H54 (cell line): ENCODE data around the gene PLCD3.
A peak's percentile ranks its signal among the peaks of the same experiment; 100 is the strongest.

ENCODE experiments used
- DNase-seq: peaks from one replicate; pipeline ENCODE4 v3.0.0; 2011; ENCODE audit warnings: low spot score, mixed read lengths; ENCODE audit not compliant: insufficient read length
- FAIRE-seq: peaks from 3 replicates; lab custom pipeline; 2011; peaks lifted over from hg19 to GRCh38; lab: Jason Lieb, UNC
- POLR2A ChIP-seq: IDR thresholded peaks from 2 replicates; pipeline ENCODE4 v1.6.1; 2011; ENCODE audit warnings: low read depth, mild to moderate bottlenecking, low read length

The PLCD3 gene

GRCh38 chr17:45146166-45146565, 13.9 kb upstream of the PLCD3 start:
- FAIRE-seq (no peak), DNase-seq (no peak)
- no peak for TF ChIP-seq POLR2A

GRCh38 chr17:45145035-45145389, 12.7 kb upstream of the PLCD3 start:
- TF ChIP-seq POLR2A = no peak
- no peak for DNase-seq
- no peak for FAIRE-seq

- no peak for TF ChIP-seq POLR2A
- no peak for FAIRE-seq
- DNase-seq = no peak
Observed at GRCh38 chr17:45144199-45145034, 12.1 kb upstream of the PLCD3 start.

- TF ChIP-seq POLR2A = no peak
- DNase-seq (no peak), FAIRE-seq (no peak)
Observed at GRCh38 chr17:45143767-45144198, 11.5 kb upstream of the PLCD3 start.

GRCh38 chr17:45143094-45143670, 10.9 kb upstream of the PLCD3 start:
- no peak for TF ChIP-seq POLR2A
- DNase-seq = no peak
- FAIRE-seq = no peak

- DNase-seq = no peak
- no peak for FAIRE-seq
- TF ChIP-seq POLR2A = no peak
Observed at GRCh38 chr17:45139533-45139920, 7.2 kb upstream of the PLCD3 start.

GRCh38 chr17:45138911-45139532, 6.7 kb upstream of the PLCD3 start:
- FAIRE-seq (no peak), DNase-seq (no peak)
- TF ChIP-seq POLR2A = no peak

GRCh38 chr17:45137561-45138305, 5.4 kb upstream of the PLCD3 start:
- no peak for TF ChIP-seq POLR2A
- FAIRE-seq (no peak), DNase-seq (no peak)

- no peak for FAIRE-seq
- TF ChIP-seq POLR2A = no peak
- no peak for DNase-seq
Observed at GRCh38 chr17:45136846-45137560, 4.7 kb upstream of the PLCD3 start.

GRCh38 chr17:45135978-45136791, 3.9 kb upstream of the PLCD3 start:
- no peak for DNase-seq
- no peak for TF ChIP-seq POLR2A
- no peak for FAIRE-seq

- peak; percentile 99 for DNase-seq
- no peak; the same call in 1 of the 2 replicates for TF ChIP-seq POLR2A
- FAIRE-seq = peak; percentile 86
Observed at GRCh38 chr17:45135192-45135977, 3.1 kb upstream of the PLCD3 start, which contains the start of gene ACBD4. Gene ACBD4, plus strand, starts transcription at chr17:45135687. Its CDS starts 458 bp downstream, at chr17:45136145.
